GM19452 (cell line): ENCODE measurements around the gene KRTAP24-1.

Experiments
- ATAC-seq: cut with Tn5 transposase; IDR thresholded peaks from one replicate; pipeline ENCODE4 v1.9.1; 2021; ENCODE audit not compliant: unreplicated experiment

Gene KRTAP24-1

GRCh38 chr21:30234643-30235042 is 48.1 kb downstream of the KRTAP24-1 start:
- ATAC-seq = no peak

- no peak for ATAC-seq
Observed at GRCh38 chr21:30234050-30234449, 48.7 kb downstream of the KRTAP24-1 start.

GRCh38 chr21:30233228-30234020 is 49.3 kb downstream of the KRTAP24-1 start:
- no peak for ATAC-seq

GRCh38 chr21:30232011-30232410 is 50.7 kb downstream of the KRTAP24-1 start:
- ATAC-seq = no peak
